COLO829 (cell line): Measurements from ENCODE around the gene KLHL12.

Source experiments
- DNase-seq: peaks from one replicate; pipeline ENCODE4 v3.0.0; 2012; ENCODE audit warnings: low spot score

KLHL12 gene

DNA sequence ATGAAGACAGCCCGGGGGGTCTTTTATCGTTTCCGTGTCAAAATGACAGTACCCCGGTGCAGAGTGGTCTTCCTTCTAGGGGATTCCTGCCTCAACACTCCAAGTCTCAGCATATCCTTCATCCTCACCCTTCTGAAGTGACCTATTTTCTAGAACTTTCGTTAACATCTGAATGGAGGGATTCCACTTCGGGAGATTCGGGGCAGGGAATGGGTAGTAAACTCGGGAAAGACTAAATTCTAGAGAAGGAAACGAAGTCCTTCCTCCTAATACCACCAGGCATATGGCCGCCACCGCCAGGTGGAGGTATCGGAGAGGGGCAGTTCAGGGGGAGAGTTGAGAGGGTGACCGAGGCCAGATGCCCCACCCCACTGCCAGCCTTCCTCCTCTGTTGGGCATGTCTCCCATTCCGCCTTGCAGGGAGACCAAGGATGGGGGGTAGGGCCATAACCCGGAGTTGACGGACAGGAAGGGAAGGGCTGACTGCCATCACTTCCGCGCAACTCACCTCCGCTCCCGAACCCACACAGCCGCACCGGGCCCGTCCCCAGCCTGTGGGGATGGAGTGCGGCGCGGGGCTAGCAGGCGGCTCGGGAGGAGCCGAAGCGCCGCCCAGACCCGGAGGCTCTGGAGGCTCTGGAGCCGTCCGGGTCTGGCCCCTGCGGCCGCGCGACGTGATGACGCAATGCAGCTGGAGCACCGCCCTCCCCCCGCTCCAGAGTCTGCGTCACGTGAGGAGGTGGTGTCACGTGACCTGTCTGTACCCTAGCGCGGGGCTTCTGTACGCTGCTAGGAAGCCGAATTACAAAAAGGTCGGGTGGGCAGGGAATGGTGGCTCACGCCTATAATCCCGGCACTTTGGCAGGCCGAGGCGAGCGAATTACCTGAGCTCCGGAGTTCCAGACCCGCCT is at the start of gene KLHL12:
Gene KLHL12, minus strand, starts transcription at position 654 of the 911 bp plus-strand sequence. CDS start 2,072 bp downstream, outside the sequence.
- peak; percentile 98 for DNase-seq

DNA sequence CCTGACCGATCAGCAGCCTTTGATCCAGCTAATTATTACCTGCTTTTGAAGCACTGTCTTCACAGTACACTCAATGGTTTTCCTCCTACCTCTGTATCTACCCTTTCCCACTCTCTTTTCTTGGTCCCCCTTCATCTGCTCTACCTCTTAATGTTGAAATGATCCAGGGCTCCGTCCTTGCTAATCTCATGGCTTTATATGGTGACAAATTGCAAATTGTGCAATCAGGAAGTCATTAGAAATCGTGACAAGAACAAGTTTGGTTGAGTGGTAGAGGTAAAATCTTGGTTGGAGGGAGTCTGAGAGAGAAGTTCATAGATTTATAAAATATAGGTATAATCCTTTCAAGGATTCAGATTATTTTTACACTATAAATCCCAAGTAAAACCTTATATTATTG is 49.6 kb upstream of the KLHL12 start:
- no peak for DNase-seq

DNA sequence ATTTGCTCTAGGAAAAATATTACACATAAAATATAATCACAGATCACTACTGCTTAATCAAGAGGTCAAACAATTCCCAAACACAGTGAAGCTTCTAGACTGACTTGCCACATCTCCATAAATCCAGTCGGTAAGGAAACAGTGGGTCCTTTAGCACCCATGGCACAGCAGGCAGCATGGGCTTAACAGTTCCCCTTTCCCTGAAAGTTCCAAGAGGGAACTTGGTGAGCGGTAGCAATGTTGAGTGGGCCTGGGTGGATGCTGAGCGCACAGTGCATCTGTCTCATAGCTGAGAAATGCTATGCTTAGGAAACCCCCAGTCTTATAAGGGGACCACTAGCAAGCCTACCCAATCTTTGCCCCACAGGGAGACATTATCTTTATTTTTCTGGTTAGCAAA is 47.8 kb upstream of the KLHL12 start:
- DNase-seq = no peak

- no peak for DNase-seq
Observed at GRCh38 chr1:202972046-202972445, 45.0 kb upstream of the KLHL12 start.

DNA sequence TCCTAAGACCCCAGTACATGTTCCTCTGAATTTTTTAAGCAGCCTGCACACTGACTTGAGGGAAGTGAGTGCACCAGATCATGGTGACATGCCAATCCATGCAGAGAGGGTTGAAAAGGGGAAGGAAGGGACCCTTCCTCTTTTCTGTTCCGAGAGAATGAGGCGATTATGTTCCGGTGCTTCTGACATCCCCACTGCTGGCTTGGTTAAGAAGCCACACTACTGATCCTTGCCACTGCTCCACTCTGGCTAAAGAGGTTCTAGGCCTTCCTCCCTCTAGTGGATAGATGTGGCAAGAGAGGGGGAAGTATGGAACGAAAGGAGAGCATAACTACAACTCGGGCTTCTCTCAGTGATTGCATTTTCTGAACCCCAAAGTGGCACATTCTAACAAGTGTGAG is 41.9 kb upstream of the KLHL12 start:
- DNase-seq = peak; percentile 63

- no peak for DNase-seq
Observed at GRCh38 chr1:202968351-202968750, 41.3 kb upstream of the KLHL12 start.

GRCh38 chr1:202967684-202968281 is 40.7 kb upstream of the KLHL12 start:
- DNase-seq = no peak

GRCh38 chr1:202966006-202966898 is 39.2 kb upstream of the KLHL12 start:
- no peak for DNase-seq

DNA sequence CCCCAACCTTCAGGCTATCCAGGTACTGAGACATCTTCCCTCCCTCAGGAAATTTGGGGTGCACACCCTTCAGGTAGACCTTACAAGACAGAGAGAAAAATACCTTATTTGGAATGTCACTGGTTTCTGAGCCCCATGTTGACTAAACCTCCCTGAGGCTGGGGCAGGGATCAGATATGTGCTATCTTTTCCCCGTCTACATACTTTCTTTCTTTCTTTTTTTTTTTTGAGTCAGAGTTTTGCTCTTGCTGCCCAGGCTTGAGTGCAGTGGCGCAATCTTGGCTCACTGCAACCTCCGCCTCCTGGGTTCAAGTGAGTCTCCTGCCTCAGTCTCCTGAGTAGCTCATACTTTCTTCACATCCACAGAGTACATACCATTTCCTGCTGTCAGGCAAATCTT is 38.4 kb upstream of the KLHL12 start:
- no peak for DNase-seq

DNA sequence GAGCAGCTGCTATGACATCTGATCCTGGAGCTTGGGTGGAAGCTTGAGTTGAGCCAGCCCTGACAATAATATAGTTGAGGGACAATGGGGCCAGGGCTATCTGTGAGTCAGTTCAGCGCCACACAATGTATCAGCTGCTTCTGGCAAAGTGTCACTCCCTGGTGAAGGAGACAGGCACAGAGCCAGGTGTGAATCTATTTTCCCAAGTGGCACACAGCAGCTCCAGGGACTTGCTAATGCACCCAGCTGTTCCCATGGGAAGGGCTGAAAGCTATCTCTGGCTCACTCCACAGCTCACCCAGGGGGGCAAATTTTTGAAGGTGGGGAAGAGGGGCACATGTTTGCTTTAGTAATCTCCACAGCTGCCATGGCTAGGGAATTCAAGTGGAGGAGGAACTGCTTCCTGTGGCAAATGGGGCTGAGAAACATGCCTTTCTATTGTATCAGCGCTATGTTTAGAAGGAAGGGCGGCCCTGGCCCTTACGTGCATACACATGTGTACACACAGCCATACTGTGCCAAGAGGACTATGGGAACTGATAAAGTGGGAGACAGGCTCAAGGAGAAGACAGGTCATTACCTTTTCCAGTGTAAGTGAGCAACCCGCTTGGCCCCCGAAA is 37.9 kb upstream of the KLHL12 start:
- DNase-seq = no peak

- DNase-seq = no peak
Observed at GRCh38 chr1:202961220-202961880, 34.3 kb upstream of the KLHL12 start.

DNA sequence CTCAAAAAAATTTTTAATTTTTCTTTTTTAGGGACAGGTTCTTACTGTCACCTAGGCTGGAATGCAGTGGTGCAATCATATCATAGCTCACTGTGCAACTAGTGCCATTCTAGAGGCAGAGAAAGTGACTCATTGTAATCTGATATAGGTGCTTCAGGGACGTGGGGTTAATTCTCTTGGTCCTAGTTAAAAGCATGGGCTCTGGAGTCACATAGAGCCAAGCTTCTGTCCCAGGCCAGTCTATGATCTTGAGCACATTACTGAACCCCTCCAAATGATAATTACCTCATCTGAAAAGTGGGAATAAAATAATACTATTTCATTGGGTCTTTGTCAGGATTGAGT is 32.2 kb upstream of the KLHL12 start:
- DNase-seq = no peak

DNA sequence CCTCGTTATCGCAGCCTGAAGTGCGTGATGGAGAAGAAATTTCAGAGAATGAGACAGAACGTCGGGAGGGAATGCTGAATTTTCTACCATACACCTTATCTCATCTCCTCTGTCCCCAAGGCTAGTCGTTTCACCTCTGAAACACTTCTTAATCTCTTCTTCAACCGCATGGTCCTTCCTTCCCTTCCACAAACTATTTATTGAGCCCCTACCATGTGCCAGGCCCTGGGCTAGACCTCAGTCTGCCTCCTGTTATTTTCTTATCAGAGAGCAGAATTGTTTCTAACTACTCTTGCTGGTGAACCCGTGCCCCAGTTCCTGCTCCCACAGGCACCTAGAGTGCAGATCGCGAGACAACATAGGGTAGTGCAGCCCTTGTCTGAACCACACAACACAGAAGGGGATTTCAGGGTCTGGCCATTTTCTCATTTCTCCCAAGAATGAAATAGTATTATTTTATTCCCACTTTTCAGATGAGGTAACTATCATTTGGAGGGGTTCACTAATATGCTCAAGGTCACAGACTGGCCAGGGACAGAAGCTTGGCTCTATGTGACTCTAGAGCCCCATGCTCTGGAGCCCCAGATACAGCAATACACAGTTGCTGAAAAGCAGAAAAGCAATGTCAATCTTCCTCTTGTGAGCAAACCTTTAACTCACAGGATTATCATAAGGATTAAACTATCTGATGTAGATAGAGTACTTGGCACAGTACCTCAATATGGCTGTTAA is 31.7 kb upstream of the KLHL12 start:
- no peak for DNase-seq

GRCh38 chr1:202957733-202958543 is 30.9 kb upstream of the KLHL12 start, which contains the start of gene ADIPOR1:
TSS of gene ADIPOR1 (minus strand) at chr1:202958312. CDS start at chr1:202951070, 7,242 bp downstream.
- DNase-seq = peak; percentile 93

DNA sequence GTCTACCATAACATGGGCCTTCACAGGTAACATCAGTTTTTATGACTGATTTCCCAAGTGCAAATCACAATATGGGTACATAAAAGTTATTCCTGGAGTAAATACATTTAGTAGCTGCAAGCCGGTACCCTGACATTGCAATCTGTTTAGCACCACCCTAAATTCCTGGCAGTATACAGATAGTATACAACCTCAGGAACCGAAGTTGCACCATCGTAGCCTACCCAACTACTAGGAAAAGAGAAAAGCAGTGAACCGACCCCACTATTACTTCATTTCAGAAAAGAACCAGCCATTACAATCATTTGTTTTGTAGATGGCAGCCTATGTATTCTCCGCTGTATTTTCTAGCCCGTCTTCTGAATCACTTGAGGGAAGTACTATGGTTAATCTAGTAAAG is 29.9 kb upstream of the KLHL12 start:
- DNase-seq = no peak

DNA sequence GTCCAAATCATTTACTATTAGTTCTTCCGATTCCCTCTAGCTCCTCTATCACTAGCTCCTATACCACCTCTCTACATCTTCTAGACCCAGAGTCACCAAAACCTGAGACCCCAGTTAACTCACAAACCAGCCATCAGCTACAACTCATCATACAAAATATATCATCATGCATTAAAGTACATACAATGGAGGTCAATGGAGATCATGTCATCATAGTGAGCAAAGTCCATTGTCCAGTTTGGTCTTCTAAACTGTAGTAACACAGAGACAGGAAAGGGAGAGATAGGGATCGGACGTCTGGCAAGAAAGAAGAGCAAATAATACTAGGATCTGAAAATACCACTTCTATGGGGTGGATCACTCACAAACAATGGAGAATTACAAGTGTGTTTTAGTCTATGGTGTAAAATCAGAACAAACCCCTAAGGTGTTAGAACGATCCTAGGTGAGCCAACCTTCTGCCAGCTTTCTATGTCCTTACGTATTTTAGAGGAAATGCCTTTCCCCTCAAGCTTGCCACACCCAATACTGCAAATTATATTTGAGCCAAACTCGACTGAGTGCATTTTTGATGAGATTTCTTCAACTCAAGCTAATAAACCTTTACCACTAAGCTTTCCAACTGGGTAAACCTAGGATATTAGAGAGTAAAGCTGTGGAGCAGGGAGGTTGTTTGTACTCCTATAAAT is 27.2 kb upstream of the KLHL12 start:
- DNase-seq = no peak

GRCh38 chr1:202953392-202953791 is 26.4 kb upstream of the KLHL12 start:
- no peak for DNase-seq

- peak; percentile 94 for DNase-seq
Observed at GRCh38 chr1:202952818-202953217, 25.8 kb upstream of the KLHL12 start.

DNA sequence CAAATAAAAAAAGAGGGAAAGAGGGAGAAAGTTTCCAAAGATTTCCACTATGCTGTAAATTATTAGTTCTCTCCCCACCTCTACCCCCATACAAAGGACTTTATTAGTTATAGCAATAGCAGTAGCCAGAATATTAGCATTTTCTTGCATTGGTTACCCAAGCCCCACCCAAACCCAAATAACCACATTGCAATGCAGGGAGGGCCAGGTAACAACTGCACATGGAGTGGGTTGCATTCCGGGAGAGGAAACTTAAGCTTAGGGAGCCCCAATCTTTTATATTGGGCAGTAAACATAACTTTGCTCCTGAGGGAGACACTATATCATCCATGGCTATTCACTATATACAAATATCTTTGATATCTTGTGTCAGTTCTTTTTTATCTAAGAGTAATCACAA is 25.1 kb upstream of the KLHL12 start:
- DNase-seq = no peak
